H1 (cell line): ENCODE data around the gene UVRAG. TPM values are rescaled to one million over a fixed set of nuclear protein-coding genes. Genes with fewer than 3 reads are reported as not detected.
A peak's percentile ranks its signal among the peaks of the same experiment; 100 is the strongest.

Experiments used
- CTCF ChIA-PET: fragments of 300-600 bp; sonication (Branson Sonifier 250); formaldehyde crosslinking; loops from one replicate; lab custom pipeline; 2021; ENCODE audit not compliant: partially characterized antibody; lab: Charles Lee
- POLR2A ChIA-PET: fragments of 300-600 bp; sonication (Branson Sonifier 250); formaldehyde crosslinking; loops from one replicate; lab custom pipeline; 2021; ENCODE audit warnings: inconsistent platforms; ENCODE audit not compliant: partially characterized antibody; lab: Charles Lee
- DNase-seq, 2 experiments: peaks; one replicate each; pipeline versions ENCODE4 v3.0.0 to v3.0.0-alpha.2; 2010 to 2022; ENCODE audit warnings: low spot score in 2 of 2, low read depth in 1 of 2, mixed read lengths in 1 of 2
- FAIRE-seq: peaks from 2 replicates; lab custom pipeline; 2011; peaks lifted over from hg19 to GRCh38; lab: Jason Lieb, UNC
- H2AFZ ChIP-seq: 2 replicates; pipeline ENCODE4 v1.8.1; 2012; ENCODE audit warnings: low read length, inconsistent platforms
- H2AK5ac ChIP-seq: 2 replicates; pipeline ENCODE4 v1.6.1; 2013; ENCODE audit warnings: low read depth, low read length
- H2BK120ac ChIP-seq: replicated peaks from 2 replicates; pipeline ENCODE3; 2013; ENCODE audit warnings: low read depth, low read length, inconsistent platforms
- H2BK12ac ChIP-seq: 2 replicates; pipeline ENCODE4 v1.6.1; 2013; ENCODE audit warnings: low read depth, low read length
- H2BK15ac ChIP-seq: 2 replicates; pipeline ENCODE4 v1.6.1; 2013; ENCODE audit warnings: low read length
- H2BK20ac ChIP-seq: 2 replicates; pipeline ENCODE4 v1.6.1; 2013; ENCODE audit warnings: low read length
- H2BK5ac ChIP-seq: 2 replicates; pipeline ENCODE4 v1.6.1; 2013; ENCODE audit warnings: low read depth, low read length
- H3K14ac ChIP-seq: 2 replicates; pipeline ENCODE4 v1.6.1; 2013; ENCODE audit warnings: inconsistent platforms; ENCODE audit not compliant: insufficient read length
- H3K18ac ChIP-seq: 2 replicates; pipeline ENCODE4 v1.6.1; 2013; ENCODE audit warnings: low read length; ENCODE audit errors: extremely low read depth
- H3K23ac ChIP-seq: 2 replicates; pipeline ENCODE4 v1.6.1; 2013; ENCODE audit warnings: inconsistent platforms; ENCODE audit not compliant: insufficient read length
- H3K23me2 ChIP-seq: 2 replicates; pipeline ENCODE4 v1.6.1; 2013; ENCODE audit warnings: low read depth, low read length
- H3K27ac ChIP-seq: 2 replicates; pipeline ENCODE4 v1.6.1; 2011; ENCODE audit warnings: low read depth, low read length, inconsistent platforms
- H3K27me3 ChIP-seq, 4 experiments: replicated peaks in 1 of 4; 1 replicate in 1 of 4; 2 replicates in 3 of 4; pipeline versions ENCODE4 v1.6.1 to v1.8.1; 2011 to 2013; ENCODE audit warnings: low read length in 3 of 4, mild to moderate bottlenecking in 3 of 4, inconsistent platforms in 2 of 4, mixed read lengths in 2 of 4, moderate library complexity in 1 of 4; ENCODE audit not compliant: control insufficient read depth in 3 of 4, insufficient read depth in 3 of 4; ENCODE audit errors: extremely low read depth in 1 of 4
- H3K36me3 ChIP-seq, 4 experiments: 2 replicates each; pipeline versions ENCODE4 v1.6.1 to v1.8.1; 2011 to 2013; ENCODE audit warnings: mild to moderate bottlenecking in 4 of 4, low read length in 3 of 4, moderate library complexity in 2 of 4, control low read depth in 1 of 4, inconsistent platforms in 1 of 4; ENCODE audit not compliant: insufficient read depth in 4 of 4, control insufficient read depth in 2 of 4
- H3K4ac ChIP-seq: replicated peaks from 2 replicates; pipeline ENCODE3; 2013; ENCODE audit warnings: low read length, low read depth, mixed read lengths, inconsistent platforms; ENCODE audit not compliant: insufficient read length
- H3K4me1 ChIP-seq, 4 experiments: replicated peaks in 1 of 4; 1 replicate in 1 of 4; 2 replicates in 3 of 4; pipeline versions ENCODE4 v1.6.1 to v1.8.1; 2011 to 2013; ENCODE audit warnings: low read length in 3 of 4, inconsistent platforms in 2 of 4, mixed read lengths in 1 of 4; ENCODE audit not compliant: insufficient read depth in 4 of 4, control insufficient read depth in 3 of 4
- H3K4me2 ChIP-seq, 2 experiments: 2 replicates each; pipeline versions ENCODE4 v1.6.1 to v1.8.1; 2011 to 2013; ENCODE audit warnings: low read depth in 2 of 2, low read length in 2 of 2, control low read depth in 1 of 2, inconsistent platforms in 1 of 2, mild to moderate bottlenecking in 1 of 2; ENCODE audit not compliant: insufficient read depth in 1 of 2
- H3K4me3 ChIP-seq, 4 experiments: fragments of 200-600, 300-600 bp in 1 of 4; sonication (generic), shearing (Covaris generic), sonication (Bioruptor Twin) in 1 of 4; 2 replicates each; pipeline versions ENCODE4 v1.5.1 to v1.8.1; 2011 to 2016; ENCODE audit warnings: low read length in 4 of 4, low read depth in 3 of 4, control low read depth in 2 of 4, inconsistent platforms in 2 of 4, mild to moderate bottlenecking in 2 of 4, mixed read lengths in 1 of 4, moderate library complexity in 1 of 4; ENCODE audit not compliant: insufficient read depth in 2 of 4; ENCODE audit errors: extremely low read depth in 1 of 4
- H3K56ac ChIP-seq: replicated peaks from 2 replicates; pipeline ENCODE3; 2013; ENCODE audit warnings: low read depth, mild to moderate bottlenecking, mixed read lengths, low read length, inconsistent platforms; ENCODE audit not compliant: insufficient read length
- H3K79me1 ChIP-seq: 2 replicates; pipeline ENCODE4 v1.6.1; 2013; ENCODE audit warnings: low read depth, low read length, control low read depth
- H3K79me2 ChIP-seq, 2 experiments: 2 replicates each; pipeline versions ENCODE4 v1.6.1 to v1.8.1; 2012 to 2013; ENCODE audit warnings: low read length in 2 of 2, mild to moderate bottlenecking in 2 of 2, inconsistent platforms in 1 of 2; ENCODE audit not compliant: insufficient read depth in 2 of 2, control insufficient read depth in 1 of 2
- H3K9ac ChIP-seq, 4 experiments: replicated peaks in 1 of 4; 1 replicate in 1 of 4; 2 replicates in 3 of 4; pipeline versions ENCODE4 v1.6.1 to v1.8.1; 2011 to 2013; ENCODE audit warnings: low read depth in 3 of 4, low read length in 3 of 4, control low read depth in 2 of 4, mild to moderate bottlenecking in 2 of 4, moderate library complexity in 2 of 4, inconsistent platforms in 1 of 4; ENCODE audit errors: extremely low read depth in 1 of 4
- H3K9me3 ChIP-seq, 2 experiments: 2 replicates each; pipeline versions ENCODE4 v1.6.1 to v1.8.1; 2012 to 2013; ENCODE audit warnings: mild to moderate bottlenecking in 2 of 2, moderate library complexity in 2 of 2, control low read depth in 1 of 2, inconsistent platforms in 1 of 2, low read depth in 1 of 2, low read length in 1 of 2, mixed read lengths in 1 of 2; ENCODE audit not compliant: insufficient read depth in 2 of 2
- H4K20me1 ChIP-seq, 2 experiments: replicated peaks in 1 of 2; 2 replicates each; pipeline versions ENCODE3 to v1.8.1; 2011 to 2013; ENCODE audit warnings: inconsistent platforms in 2 of 2, low read length in 2 of 2, mild to moderate bottlenecking in 1 of 2; ENCODE audit not compliant: insufficient read depth in 2 of 2, control insufficient read depth in 1 of 2
- H4K5ac ChIP-seq: 2 replicates; pipeline ENCODE4 v1.6.1; 2013; ENCODE audit warnings: low read length, low read depth, mixed read lengths, inconsistent platforms; ENCODE audit not compliant: insufficient read length
- H4K8ac ChIP-seq: 2 replicates; pipeline ENCODE4 v1.8.0; 2013; ENCODE audit warnings: mild to moderate bottlenecking, moderate library complexity, low read length, inconsistent platforms; ENCODE audit not compliant: insufficient read depth; ENCODE audit errors: extremely low read depth
- H4K91ac ChIP-seq: replicated peaks from 2 replicates; pipeline ENCODE3; 2013; ENCODE audit warnings: low read length, mixed read lengths, inconsistent platforms; ENCODE audit not compliant: insufficient read length
- CHD2 ChIP-seq: IDR thresholded peaks from 2 replicates; pipeline ENCODE4 v1.6.1; 2012; ENCODE audit warnings: low read length, improper control_type of control experiment
- RFX5 ChIP-seq: IDR thresholded peaks from 2 replicates; pipeline ENCODE4 v1.6.1; 2011; ENCODE audit warnings: low read depth, low read length, improper control_type of control experiment, borderline replicate concordance
- SP1 ChIP-seq: IDR thresholded peaks from 2 replicates; pipeline ENCODE4 v1.6.1; 2011; ENCODE audit warnings: low read depth, low read length
- SP2 ChIP-seq: IDR thresholded peaks from 2 replicates; pipeline ENCODE4 v1.6.1; 2012; ENCODE audit warnings: mild to moderate bottlenecking, low read length, inconsistent platforms
- USF2 ChIP-seq: IDR thresholded peaks from 2 replicates; pipeline ENCODE4 v1.6.1; 2011; ENCODE audit warnings: low read length, improper control_type of control experiment
- WGBS, 2 experiments: shearing (Covaris generic) in 1 of 2; methylation state at CpG; one replicate each; pipeline versions ENCODE4 v1.1.6 to v1.1.7; 2013 to 2015; ENCODE audit warnings: low lambda C conversion rate in 2 of 2, mixed read lengths in 2 of 2, inconsistent platforms in 1 of 2, low coverage in 1 of 2, missing lambda C conversion rate in 1 of 2; ENCODE audit not compliant: insufficient replicate concordance in 2 of 2, insufficient coverage in 1 of 2, insufficient read length in 1 of 2; ENCODE audit errors: extremely low coverage in 1 of 2, missing lambda C conversion rate in 1 of 2; 5-methylcytosine and 5-hydroxymethylcytosine counted together
- polyA plus RNA-seq, 7 experiments: library from polyadenylated mRNA; depleted of rRNA in 3 of 7; stranded (reverse) in 5 of 7; unstranded in 2 of 7; fragments of >200 nt in 5 of 7; fragments of 200-250 nt in 2 of 7; gene quantifications; 1 replicate in 5 of 7; 2 replicates in 1 of 7; 4 replicates in 1 of 7; pipeline versions ENCODE4 v1.2.1 to v1.2.3, GENCODE V29; 2011 to 2013; ENCODE audit warnings: missing spikeins in 2 of 7, mixed read lengths in 2 of 7
- total RNA-seq: library from RNA; stranded (reverse); fragmentation: NEBNext Ultra II Directional; extraction: Animal tissue kit (Norgen Biotek cat#: 25700); gene quantifications from 2 replicates; pipeline ENCODE4 v1.2.1, GENCODE V29; 2021

Gene UVRAG
- total and polyA plus RNA-seq, 2 of the 8 experiments (the other 6 are each of a cell fraction or from before 2014, with no cell fraction given), result 5.5 to 14.7 TPM

- H3K18ac ChIP-seq, result no peak overlapping the region
- H4K5ac ChIP-seq, result no peak overlapping the region
- H4K20me1 ChIP-seq, result no peaks in the 10 kb centered on the region
- no peak overlapping the region for H2BK12ac ChIP-seq
- H3K4me3 ChIP-seq, result peak overlapping the region in 2 of 4 experiments; percentile 12 to 35; a peak in 3 of 8 replicates
- no peak for FAIRE-seq
- CTCF ChIA-PET, result no interaction called here
- no peak overlapping the region for H3K4ac ChIP-seq
- H4K91ac ChIP-seq, result no peak overlapping the region
- no peak overlapping the region for H2AFZ ChIP-seq
- peaks cover 0 to 1% (median 0%) of the 10 kb centered on the region in 4 experiments; a peak in 1 of 7 replicates for H3K27me3 ChIP-seq
- peaks cover 0 to 4% of the 10 kb centered on the region in 2 experiments; a peak in 1 of 4 replicates for H3K9me3 ChIP-seq
- H3K14ac ChIP-seq, result no peak overlapping the region
- H3K36me3 ChIP-seq, result peaks cover 0 to 16% (median 3%) of the 10 kb centered on the region in 4 experiments; a peak in 3 of 8 replicates
- H3K4me1 ChIP-seq, result peaks cover 0 to 4% (median 0%) of the 10 kb centered on the region in 4 experiments; a peak in 2 of 7 replicates
- no peak overlapping the region for H3K23ac ChIP-seq
- no peak overlapping the region for H2BK120ac ChIP-seq
- no peaks in the 10 kb centered on the region for H3K79me1 ChIP-seq
- H3K23me2 ChIP-seq, result no peaks in the 10 kb centered on the region
- H3K79me2 ChIP-seq, result peaks cover 0 to 24% of the 10 kb centered on the region in 2 experiments; a peak in 3 of 4 replicates
- POLR2A ChIA-PET, result interaction anchor here (0.7 to 1.0 kb wide), 3 partner anchors 15 to 658 kb away, joined by 3 to 4 read pairs (median 4); no protein-coding TSS in a partner anchor
- H3K27ac ChIP-seq, result no peak overlapping the region
- H2BK20ac ChIP-seq, result no peak overlapping the region
- H3K9ac ChIP-seq, result no peak overlapping the region
- H2BK15ac ChIP-seq, result no peak overlapping the region
- no peak overlapping the region for H2BK5ac ChIP-seq
- no peak overlapping the region for H3K56ac ChIP-seq
- peak overlapping the region in 1 of 2 experiments; percentile 90; a peak in 3 of 4 replicates for H3K4me2 ChIP-seq
- WGBS, 2 experiments, result 78% methylated on average over 1 of the region's 1 CpG; no CpG with 5 or more reads in 1 of the 2 experiments
- TF ChIP-seq RFX5, result no peak
- no peak for TF ChIP-seq USF2
- TF ChIP-seq SP2, result no peak
- TF ChIP-seq SP1, result no peak
- TF ChIP-seq CHD2, result no peak
- DNase-seq, result no peak
- H2AK5ac ChIP-seq, result no peak overlapping the region
- H4K8ac ChIP-seq, result no peak overlapping the region
These were observed 166.5 kb downstream of the UVRAG start for GRCh38 chr11:75981546-75981945.
